Stomach smooth muscle (tissue), 2 donors: ENCODE measurements around the gene SIGLEC6.

Experiments
- H3K27ac ChIP-seq: one replicate; pipeline ENCODE4 v1.7.0; 2013; ENCODE audit warnings: mild to moderate bottlenecking, low read length, inconsistent platforms
- H3K27me3 ChIP-seq, 2 donors: one replicate each; pipeline ENCODE4 v1.7.0; 2013; ENCODE audit warnings: low read length in 2 of 2; ENCODE audit not compliant: insufficient read depth in 2 of 2, control insufficient read depth in 1 of 2
- H3K36me3 ChIP-seq, 2 donors: one replicate each; pipeline ENCODE4 v1.7.0; 2013; ENCODE audit warnings: low read length in 2 of 2; ENCODE audit not compliant: control insufficient read depth in 2 of 2, insufficient read depth in 2 of 2
- H3K4me1 ChIP-seq: one replicate; pipeline ENCODE4 v1.7.0; 2013; ENCODE audit warnings: low read length; ENCODE audit not compliant: control insufficient read depth, insufficient read depth
- H3K4me3 ChIP-seq, 2 donors: one replicate each; pipeline ENCODE4 v1.7.0; 2013; ENCODE audit warnings: low read length in 2 of 2
- H3K9ac ChIP-seq, 2 donors: one replicate each; pipeline ENCODE4 v1.7.0; 2013; ENCODE audit warnings: low read length in 2 of 2, mild to moderate bottlenecking in 1 of 2
- H3K9me3 ChIP-seq, 2 donors: one replicate each; pipeline ENCODE4 v1.7.0; 2013; ENCODE audit warnings: low read length in 2 of 2; ENCODE audit not compliant: control insufficient read depth in 2 of 2
- donor health status: healthy.
- donor health status: Pancreatic carcinoma.

The SIGLEC6 gene

DNA sequence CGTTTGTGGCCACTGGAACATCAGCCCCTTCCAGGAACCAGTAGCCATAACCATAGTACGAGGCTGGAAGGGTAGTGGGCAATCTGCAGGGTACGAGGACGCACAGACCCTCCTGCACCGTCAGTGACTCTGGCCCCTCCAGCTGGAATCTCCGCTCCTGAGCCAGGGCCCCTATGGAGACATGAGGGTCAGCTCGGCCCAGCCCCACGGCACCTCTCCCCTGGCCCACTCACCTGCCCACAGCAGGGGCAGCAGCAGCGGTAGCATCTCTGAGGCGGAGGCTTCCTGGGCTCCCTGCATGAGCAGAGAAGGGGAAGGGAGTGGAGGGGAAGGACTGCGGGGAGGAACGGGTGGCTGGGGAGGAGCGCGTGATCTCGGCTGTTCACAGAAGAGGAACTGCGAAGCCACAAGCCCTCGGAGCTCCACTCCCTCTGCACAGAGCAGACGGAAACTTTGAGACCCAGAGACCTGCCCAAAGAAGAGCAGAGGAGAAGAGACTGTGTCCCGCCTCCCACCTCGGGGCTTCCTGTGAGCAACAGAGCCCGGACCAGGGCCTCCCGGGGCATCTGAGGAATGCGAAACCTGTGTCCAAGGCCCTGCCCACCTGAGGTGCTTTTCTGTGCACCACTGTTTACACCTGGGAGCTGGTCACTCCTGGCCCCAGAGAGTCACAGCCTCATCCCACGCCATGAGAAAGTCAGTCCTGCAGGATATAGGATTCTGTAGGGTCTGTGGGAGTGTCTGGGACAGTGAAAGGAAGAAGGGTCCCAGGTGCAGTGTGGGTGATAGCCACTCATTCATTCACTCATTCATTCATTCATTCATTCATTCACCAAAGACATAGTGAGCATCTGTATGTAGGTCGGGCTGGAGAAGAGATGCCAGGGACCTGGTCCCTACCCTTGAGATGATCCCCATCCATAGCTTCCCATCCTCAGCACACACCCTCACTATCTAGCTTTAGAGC is at the start of gene SIGLEC6:
SIGLEC6 (minus strand) TSS at position 322 of the 967 bp plus-strand sequence; CDS start at position 300, 22 bp downstream.
- Histone ChIP-seq H3K36me3 (no peaks in the 10 kb centered on the region), H3K4me3 (no peak within 1 kb of the TSS), H3K9ac (no peak within 1 kb of the TSS), H3K27me3 (peaks cover 3 to 4% of the 10 kb centered on the region in 2 donors), H3K9me3 (no peaks in the 10 kb centered on the region), H3K4me1 (no peaks in the 10 kb centered on the region), H3K27ac (no peak within 1 kb of the TSS)

DNA sequence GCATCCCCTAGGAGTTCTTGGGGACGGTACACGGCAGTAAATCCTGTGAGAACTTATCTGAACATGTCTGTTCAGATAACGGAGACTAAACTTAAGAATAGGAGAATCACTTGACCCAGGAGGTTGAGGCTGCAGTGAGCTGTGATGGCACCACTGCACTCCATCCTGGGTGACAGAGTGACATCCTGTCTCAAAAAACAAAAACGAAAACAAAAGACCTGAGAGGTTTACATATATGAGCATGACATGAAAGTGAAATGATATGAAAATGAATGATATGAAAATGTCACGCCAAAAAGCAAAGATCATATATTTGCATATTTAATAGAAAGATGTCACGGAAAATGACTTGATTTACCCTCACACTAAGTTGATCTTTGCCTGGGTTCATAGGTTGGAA is 45.4 kb upstream of the SIGLEC6 start:
- peaks cover 19 to 21% of the 10 kb centered on the region in 2 donors for H3K36me3 ChIP-seq
- no peak overlapping the region for H3K9ac ChIP-seq
- H3K27me3 ChIP-seq: no peaks in the 10 kb centered on the region
- H3K27ac ChIP-seq: no peak overlapping the region
- no peak overlapping the region for H3K4me3 ChIP-seq
- H3K9me3 ChIP-seq: no peaks in the 10 kb centered on the region
- peaks cover 8% of the 10 kb centered on the region for H3K4me1 ChIP-seq

DNA sequence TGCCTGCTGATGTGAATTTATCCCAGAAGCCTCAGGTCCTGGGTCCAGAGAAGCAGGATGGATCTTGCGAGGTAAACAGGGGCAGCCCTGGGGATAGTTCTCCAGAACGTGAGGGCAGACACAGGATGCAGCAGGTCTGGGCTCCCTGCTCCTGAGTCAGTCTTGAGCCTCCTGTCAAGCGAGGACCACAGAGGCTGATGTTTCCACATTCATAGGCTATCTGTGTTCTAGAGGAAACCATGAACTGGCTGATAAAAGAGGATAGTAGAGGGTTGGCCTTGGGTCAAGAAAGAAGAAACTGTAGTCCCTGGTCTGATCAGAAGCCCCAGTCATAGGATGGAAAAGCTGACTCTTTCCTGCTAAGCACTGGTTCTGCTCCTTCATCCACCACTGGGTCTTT is 41.9 kb upstream of the SIGLEC6 start:
- H3K4me3 ChIP-seq: no peak overlapping the region

DNA sequence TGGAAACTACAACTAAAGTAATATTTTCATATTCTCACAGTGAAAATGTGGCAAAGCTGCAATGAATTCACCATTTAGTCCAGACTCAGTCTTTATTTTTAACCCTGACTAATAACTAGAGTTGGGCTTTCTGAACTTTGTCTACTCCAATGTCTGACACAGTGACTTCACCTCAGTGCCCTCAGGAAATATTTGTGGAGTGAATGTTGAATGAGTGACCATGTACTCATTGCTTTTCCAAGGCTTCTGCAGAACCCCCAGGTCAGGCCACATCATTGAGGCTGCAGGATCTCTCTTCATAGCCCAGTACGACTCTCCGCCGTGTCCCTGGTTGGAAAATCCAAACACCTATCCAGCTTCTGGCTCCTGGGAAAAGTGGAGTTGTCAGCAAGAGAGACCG is 41.4 kb upstream of the SIGLEC6 start:
- Histone ChIP-seq H3K27me3 (no peaks in the 10 kb centered on the region), H3K9me3 (no peaks in the 10 kb centered on the region), H3K27ac (no peak overlapping the region), H3K9ac (no peak overlapping the region), H3K36me3 (peaks cover 3 to 12% of the 10 kb centered on the region in 2 donors), H3K4me3 (no peak overlapping the region), H3K4me1 (peaks cover 11% of the 10 kb centered on the region)

More for the DNA sequence above, 41.9 kb upstream of the SIGLEC6 start:
- no peaks in the 10 kb centered on the region for H3K27me3 ChIP-seq
- H3K9ac ChIP-seq: no peak overlapping the region
- H3K4me1 ChIP-seq: peaks cover 11% of the 10 kb centered on the region
- H3K9me3 ChIP-seq: no peaks in the 10 kb centered on the region
- H3K36me3 ChIP-seq: peaks cover 3 to 12% of the 10 kb centered on the region in 2 donors
- no peak overlapping the region for H3K27ac ChIP-seq

DNA sequence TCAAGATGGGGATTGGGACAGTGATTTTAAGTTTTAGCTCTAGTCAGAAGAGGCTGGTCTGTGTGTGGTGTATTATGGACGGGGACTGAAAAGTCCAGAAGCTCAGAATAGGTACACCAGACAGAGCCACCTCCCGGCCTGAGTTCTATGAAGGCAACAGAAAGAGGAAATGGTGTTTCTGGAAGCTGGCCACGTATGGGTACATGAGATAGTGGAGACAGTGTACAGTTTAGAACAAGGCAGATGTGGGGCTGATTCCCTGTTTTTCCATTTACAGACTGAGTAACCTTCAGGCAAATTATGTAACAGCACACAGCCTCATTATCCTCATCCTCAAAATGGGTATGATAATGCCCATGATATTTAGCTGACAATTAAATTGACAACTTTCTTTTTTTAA is 40.9 kb upstream of the SIGLEC6 start:
- no peaks in the 10 kb centered on the region for H3K27me3 ChIP-seq
- peaks cover 3 to 12% of the 10 kb centered on the region in 2 donors for H3K36me3 ChIP-seq
- peaks cover 11% of the 10 kb centered on the region for H3K4me1 ChIP-seq
- no peaks in the 10 kb centered on the region for H3K9me3 ChIP-seq
- H3K9ac ChIP-seq: no peak overlapping the region
- H3K4me3 ChIP-seq: peak overlapping the region; percentile 88 to 89
- no peak overlapping the region for H3K27ac ChIP-seq

DNA sequence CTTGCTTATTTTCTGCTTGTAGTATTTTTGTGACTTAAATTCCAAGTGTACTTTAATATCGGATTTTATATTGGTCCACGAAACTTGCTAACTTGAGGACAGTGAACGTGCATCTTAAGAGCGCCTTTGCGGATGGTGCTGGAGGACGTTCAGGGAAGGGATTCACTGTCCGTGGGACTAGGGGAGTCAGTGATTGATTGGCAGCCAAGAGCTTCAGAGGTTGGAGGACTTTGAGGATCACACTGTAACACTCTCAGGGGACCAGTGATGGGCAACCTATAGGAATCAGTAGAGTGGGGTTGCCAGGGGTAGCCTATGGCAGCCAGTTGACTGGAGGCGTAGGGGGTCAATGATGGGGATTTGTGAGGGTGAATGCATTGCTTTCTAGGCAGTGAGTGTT is 40.1 kb upstream of the SIGLEC6 start:
- Histone ChIP-seq H3K9me3 (no peaks in the 10 kb centered on the region), H3K36me3 (peaks cover 3 to 11% of the 10 kb centered on the region in 2 donors), H3K27me3 (no peaks in the 10 kb centered on the region), H3K9ac (peak overlapping the region; percentile 83 to 87), H3K27ac (peak overlapping the region; percentile 46), H3K4me3 (peak overlapping the region; percentile 88 to 89), H3K4me1 (peaks cover 11% of the 10 kb centered on the region)

DNA sequence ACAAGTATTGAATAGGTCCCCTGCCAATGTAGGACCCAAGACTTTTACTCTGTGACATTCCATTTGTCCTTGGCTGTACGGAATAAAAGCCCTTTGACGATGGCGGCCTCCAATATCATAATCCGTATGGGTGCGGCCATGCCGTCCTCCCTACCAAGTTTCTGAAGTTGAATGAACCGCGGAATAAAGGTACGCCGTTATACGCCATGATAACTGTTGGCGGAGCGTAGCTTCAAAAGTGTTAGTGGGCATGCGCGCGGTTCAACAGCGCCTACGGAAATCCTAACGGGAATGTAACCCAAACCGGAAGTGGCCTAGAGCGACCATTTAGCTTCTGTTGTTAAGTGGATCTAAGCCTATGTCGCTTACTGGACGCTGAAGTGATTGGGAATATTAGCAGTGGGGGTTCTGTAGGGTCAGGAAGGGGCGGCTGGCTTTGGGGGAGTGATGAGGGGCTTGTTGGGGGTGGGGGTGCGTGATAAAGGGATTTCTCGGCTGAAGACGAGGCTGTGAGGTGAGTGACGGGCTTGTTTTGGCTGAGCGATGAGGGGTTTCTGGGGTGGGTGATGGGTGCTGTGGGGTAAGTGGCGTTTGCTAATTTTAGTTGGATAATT is 39.6 kb upstream of the SIGLEC6 start, which contains the start of gene ZNF175:
ZNF175 (plus strand) TSS at position 322 of the 614 bp plus-strand sequence. CDS start 2,047 bp downstream, outside the sequence.
- peaks cover 11% of the 10 kb centered on the region for H3K4me1 ChIP-seq
- H3K9me3 ChIP-seq: no peaks in the 10 kb centered on the region
- peaks cover 3 to 8% of the 10 kb centered on the region in 2 donors for H3K36me3 ChIP-seq
- peak within 1 kb of the TSS; percentile 83 to 87 for H3K9ac ChIP-seq
- H3K27ac ChIP-seq: peak within 1 kb of the TSS; percentile 46
- peaks cover 0 to 3% of the 10 kb centered on the region in 2 donors for H3K27me3 ChIP-seq
- H3K4me3 ChIP-seq: peak within 1 kb of the TSS; percentile 88 to 89

DNA sequence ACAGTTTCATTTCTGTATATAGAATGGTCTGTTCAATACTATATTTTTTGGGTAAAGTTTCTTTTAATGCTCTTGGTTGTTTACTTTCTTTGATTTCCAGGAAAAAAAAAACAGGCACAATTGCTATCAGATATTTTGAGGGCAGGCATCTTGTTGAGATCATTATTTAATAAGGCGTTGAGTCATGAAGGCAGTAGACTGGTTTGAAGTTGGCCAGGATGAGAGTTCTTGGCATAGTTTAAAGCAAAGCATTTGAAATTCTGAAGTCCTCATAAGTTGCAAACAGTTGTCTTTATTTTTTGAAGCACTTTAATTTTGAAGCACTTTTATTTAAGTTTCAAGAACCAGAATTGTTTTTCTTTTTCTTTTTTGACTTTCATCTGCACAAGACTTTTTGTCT is 37.0 kb upstream of the SIGLEC6 start:
- Histone ChIP-seq H3K4me3 (no peak overlapping the region), H3K27me3 (peaks cover 5 to 16% of the 10 kb centered on the region in 2 donors), H3K9me3 (no peaks in the 10 kb centered on the region), H3K36me3 (peaks cover 3 to 6% of the 10 kb centered on the region in 2 donors), H3K9ac (no peak overlapping the region), H3K4me1 (peaks cover 11% of the 10 kb centered on the region), H3K27ac (no peak overlapping the region)

DNA sequence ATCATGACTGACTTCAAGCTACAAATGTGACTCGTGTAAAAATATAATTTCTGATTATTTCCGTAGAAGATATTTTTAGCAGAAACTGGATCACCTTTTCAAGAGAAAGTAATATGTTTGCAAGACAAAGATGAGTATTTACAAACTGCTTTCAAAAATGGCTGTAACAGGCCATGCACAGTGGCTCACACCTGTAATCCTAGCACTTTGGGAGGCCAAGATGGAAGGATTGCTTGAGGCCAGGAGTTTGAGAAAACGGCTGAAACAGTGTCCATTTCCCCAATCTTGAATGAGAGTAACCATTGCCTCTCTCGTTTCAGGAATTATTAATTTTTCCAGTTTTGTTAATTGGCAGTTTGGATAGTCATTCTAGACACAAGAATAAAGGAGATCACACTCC is 36.1 kb upstream of the SIGLEC6 start:
- no peak overlapping the region for H3K9ac ChIP-seq
- H3K27ac ChIP-seq: no peak overlapping the region
- H3K27me3 ChIP-seq: peaks cover 5 to 16% of the 10 kb centered on the region in 2 donors
- no peaks in the 10 kb centered on the region for H3K36me3 ChIP-seq
- H3K4me1 ChIP-seq: peaks cover 10% of the 10 kb centered on the region
- no peak overlapping the region for H3K4me3 ChIP-seq
- H3K9me3 ChIP-seq: no peaks in the 10 kb centered on the region

DNA sequence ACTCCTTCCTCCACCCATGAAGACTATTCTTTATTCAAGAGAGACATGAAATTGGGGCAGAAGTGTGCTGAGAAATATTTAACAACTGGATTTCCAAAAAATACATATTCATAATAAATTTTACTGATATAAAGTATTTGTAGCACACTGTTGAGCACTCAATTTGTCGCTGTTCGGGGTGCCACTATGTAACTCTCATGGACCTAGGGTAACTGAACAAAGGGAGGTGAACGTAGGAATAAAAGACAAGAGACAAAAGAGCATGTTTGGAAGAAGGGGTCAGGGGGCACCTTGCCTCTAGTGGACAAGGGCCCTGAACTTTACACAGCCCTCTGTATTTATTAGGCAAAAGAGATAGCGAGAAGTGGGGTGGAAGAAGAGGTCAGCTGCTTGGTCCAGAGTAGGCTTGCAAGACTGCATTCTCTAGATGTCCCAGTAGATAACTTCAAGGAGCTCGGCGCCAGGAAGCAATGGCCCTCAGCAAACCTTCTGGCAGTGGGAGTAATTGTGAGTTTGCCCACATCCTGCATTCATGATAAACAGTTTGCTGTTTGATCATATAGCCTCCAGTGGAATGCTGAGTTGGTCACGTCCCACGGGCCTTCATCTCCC is 35.1 kb upstream of the SIGLEC6 start:
- no peak overlapping the region for H3K27ac ChIP-seq
- no peaks in the 10 kb centered on the region for H3K9me3 ChIP-seq
- no peak overlapping the region for H3K9ac ChIP-seq
- H3K36me3 ChIP-seq: no peaks in the 10 kb centered on the region
- H3K4me3 ChIP-seq: no peak overlapping the region
- peaks cover under 1% of the 10 kb centered on the region for H3K4me1 ChIP-seq
- peaks cover 5 to 16% of the 10 kb centered on the region in 2 donors for H3K27me3 ChIP-seq
